Measurements from ENCODE around the gene SEMA6A.

Gene SEMA6A

DNA sequence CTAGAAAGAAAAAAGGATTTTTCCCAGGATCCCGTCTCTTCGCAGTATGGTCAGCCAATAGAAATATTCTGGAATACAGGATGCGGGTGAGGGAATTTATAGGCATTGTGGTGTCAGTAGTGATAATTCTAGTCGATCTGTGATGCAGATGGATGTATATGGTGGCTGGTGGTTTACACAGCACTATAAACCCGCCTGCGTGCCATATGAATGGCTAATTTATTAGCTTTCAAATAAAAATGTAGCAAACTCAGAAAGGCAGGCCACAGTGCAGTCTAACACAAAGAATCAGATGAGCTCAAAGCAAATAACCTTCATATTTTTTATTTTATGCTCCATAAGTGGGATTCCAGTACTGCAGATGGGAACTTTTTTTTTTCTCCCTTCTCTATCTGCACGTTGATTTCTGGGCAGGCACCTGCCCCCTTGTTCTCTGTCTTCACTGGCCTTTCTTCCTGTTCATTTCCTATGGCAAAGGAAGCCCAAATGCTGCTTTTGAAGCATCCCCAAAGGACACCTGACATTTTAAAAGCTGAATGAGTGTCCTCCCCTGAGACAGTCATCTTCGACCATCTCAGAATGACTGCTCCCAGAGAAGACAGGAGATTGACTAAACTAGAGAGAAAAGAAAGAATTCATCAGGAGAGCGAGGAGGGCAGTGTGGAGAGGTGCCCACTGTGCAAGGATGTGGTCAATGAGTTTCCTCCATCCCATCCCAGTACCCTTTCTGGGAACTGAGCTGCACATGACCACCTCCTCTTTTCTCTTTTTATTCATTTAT, 52.1 kb downstream of the SEMA6A start:
- no peak for FAIRE-seq

DNA sequence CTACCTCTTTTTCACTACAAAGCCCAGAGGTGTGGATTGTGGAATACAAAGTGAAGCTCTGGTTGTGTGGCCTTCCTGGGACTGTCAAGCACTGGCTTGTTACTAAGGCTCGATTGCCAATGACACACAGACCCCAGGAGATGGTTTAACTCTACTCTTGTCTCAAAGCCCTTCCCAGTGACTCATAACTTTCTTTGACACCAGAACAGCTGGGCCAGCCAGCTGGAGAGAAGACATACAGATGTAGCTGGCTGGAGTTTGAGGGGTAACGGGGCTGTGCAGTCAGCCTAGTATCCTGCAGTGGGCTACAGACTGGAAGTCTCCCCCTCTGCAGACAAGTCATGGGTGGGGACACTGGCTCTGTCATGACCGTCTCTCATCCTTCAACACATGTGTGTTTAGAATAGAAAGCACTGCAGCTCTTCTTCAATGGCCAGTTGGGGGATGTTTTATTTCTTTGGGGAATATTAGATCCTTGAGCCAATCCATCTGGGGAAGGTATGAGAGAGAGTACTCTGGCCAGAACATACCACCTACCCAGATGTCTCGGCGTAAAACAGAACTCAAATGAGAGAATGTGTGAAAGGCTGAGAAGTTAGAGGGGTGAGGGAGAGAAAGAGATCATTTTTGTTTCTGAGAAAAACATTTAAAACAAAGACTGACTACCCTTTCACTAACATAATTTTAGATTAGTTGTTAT, 53.3 kb downstream of the SEMA6A start:
- no peak for FAIRE-seq

DNA sequence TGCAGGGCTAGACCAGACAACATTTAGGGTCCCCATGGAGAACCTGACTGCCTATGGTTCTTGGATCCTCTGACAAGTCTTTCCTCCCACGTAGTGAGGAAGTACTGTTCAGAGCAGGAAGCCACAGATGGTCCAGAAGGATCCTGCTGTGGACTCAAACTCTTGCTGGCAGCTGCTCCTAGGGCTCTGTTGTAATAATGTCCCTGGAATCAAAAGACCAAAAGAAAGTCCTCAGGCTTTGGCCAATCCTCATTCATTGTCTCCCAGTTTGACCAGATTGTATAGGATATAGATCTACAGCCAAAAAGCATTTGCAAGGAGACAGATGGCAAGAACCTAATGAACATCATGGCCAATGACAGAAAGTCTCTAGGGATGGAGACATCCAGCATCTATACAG, 53.9 kb downstream of the SEMA6A start:
- no peak for FAIRE-seq

DNA sequence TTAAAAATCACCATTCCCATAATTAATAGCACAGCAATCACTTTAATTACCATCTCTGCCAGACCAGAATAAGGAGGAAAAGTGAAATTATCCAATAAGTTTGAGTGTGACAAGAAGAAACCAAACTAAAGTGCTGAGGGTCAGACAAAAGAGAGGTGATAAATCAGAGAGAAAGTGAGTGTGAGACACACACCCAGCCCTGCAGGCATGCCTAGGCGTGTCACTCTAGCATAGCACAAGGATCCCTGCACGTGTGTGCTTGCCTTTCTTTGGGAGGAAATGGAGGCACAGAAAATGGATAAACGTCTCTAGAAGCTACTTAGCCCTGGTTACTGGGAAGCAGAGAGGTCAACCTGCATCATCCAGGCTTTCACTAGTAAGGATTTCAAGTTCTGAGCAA, 56.2 kb downstream of the SEMA6A start:
- no peak for FAIRE-seq

DNA sequence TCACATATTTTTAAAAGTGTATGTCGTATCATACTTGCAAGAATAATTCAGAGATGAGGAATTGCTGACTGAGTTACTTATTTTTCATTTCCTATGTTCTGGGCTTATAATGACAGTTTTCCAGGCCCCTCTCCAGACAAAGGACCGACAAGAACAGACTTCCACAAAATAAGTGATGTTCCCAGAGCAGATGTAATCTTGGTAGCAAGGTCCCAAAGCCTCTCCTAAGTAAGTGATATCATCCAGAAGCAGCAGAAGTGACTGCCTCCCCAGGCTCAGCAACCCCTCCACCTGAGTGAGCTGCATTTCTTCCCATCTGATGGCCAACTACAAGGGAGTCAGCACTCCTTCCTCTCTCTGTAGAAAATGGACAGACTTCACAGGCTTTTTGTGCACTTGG, 57.1 kb downstream of the SEMA6A start:
- FAIRE-seq, result no peak

DNA sequence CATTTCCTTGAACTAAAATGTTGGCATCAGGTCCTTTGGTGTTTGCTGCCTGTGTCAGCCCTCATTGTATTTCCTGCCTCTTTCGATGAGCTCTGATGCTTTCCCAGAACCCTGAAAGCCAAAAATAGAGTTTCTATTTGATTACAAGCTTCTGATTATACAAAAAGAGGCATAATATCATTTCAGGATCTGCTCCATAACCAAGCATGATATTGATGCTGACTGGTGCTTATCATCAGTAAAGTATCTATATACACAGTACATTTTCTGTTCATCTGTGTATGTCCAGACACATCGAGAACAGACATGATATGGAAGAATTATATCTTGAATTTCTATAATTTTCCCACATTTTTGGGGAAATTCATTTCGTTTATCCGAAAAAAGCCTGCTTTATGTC, 58.6 kb downstream of the SEMA6A start:
- no peak for FAIRE-seq

DNA sequence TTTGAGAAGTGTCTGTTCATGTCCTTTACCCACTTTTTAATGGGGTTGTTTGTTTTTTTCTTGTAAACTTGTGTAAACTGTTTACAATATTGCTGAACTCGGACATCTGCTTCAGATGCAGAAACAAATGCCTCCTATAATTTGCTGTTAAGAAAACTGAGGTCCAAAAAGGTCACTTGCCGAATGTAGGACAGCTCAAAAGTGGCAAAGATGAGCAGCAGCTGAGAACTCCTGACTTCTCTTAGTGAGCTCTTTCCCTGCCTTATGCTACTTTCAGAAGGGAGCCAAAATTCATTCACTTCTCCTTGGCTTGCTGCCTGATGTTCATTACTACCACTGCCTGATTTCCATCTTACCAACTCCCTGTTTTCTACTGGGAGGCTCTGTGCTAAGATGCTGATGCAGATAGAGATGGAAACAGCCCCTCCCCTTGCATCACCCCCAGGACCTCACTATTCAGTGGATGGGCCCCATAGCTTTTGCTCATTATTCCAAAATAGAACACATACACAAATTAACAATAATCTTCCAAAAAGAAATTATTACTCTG, 60.1 kb downstream of the SEMA6A start:
- FAIRE-seq, result no peak

DNA sequence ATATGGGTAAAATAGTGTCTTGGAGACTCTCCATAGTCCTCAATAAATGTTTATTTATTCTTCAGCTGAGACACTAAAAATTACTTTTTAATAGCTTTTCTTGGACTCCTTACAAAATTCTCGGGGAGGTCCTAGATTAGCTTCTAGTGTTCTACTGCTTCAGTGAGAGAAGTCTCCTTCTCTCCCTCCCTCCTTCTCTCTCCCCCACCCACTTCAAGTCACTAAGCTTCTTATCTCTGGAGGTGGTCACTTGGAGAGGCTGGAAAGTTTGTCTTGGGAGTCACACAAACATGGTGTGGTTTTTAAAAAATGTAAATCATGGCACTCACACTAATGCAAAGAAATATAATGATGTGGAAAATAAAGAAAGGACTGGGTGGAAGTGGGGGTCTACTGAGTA, 64.1 kb downstream of the SEMA6A start:
- FAIRE-seq, result no peak

DNA sequence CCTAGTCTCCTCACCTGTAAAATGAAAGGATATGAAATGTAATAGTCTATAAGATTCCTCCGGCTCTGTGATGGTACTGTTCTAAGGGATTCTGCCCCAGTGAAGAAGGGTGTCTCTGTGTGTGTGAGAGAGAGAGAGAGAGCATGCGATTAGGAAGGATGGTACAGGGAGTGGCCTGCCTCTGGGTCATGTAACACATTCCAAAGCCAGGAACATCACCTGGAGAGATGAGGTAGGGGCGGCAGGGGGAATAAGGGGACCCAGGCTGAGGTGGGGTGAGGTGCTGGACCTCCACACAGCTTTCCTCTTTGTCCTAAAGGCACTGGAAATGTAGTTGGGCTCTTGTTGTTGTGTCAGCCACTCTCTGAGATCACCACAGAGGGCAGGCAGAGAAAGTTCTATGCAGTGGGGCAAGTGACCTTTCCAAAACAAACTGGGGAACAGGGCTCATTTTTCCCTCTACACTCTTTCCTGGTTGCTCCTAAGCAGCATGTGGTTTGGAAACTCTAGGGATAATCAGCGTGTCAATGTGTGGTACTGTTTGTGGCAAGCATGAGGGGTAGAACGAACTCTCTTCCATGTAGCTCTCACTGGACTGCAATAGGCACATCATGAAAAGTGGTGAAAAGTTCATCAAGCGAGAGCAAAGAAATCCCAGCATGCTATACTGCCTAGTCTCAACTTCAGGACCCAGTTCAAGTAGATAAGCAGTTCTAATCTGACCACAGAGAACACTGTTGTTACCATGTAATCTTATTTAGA, 65.0 kb downstream of the SEMA6A start:
- FAIRE-seq, result no peak

DNA sequence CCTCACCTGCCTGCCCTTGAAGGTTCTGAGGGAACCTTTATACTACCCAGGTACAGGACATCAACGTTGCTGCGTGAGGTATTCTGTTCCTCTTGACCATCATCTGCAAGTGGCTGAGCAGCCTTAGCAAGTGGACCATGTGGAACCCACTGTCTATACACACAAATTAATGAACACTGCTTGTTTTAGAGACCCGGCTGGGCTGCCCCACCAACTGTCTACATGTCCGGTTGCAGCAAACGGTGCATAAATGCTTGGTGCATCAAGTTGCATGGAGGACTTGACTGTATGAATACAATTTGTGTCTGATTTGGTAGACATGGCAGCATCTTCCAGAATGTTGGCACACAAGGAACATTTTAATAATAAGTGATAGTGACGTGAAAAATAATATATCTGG, 65.8 kb downstream of the SEMA6A start:
- FAIRE-seq, result no peak

DNA sequence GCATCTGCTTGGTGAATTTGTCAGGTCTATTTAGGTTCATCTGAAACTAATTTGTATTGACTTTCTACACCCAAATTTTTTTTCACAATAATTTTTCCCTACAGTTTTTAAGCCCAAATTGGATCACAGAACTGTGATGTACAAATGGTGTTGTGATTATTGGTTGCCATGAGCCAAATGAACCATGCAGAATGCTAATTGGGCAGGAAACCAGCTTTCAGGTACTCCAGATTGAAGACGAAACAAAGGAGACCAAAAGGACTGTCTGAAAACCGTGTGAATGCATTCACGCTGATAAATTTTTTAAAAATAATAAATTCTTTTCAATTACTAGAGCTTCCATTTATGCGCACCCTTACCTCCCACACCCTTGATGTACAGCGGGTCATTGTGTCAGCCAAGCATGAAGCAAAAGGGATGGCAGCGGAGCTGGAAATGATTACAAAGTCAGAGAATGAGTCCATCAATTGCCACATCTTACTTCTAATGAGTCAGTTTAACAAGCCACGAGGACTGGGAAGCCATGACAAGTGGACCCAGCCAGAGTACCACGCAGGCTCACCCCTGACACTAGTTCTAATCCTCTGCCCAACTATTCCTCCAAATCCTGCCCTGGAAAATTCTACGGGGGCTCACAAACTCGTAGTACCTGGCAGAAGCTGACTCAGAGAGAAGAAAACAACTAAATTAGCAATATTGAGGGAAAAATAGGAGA, 66.5 kb downstream of the SEMA6A start:
- peak; percentile 97 for FAIRE-seq

DNA sequence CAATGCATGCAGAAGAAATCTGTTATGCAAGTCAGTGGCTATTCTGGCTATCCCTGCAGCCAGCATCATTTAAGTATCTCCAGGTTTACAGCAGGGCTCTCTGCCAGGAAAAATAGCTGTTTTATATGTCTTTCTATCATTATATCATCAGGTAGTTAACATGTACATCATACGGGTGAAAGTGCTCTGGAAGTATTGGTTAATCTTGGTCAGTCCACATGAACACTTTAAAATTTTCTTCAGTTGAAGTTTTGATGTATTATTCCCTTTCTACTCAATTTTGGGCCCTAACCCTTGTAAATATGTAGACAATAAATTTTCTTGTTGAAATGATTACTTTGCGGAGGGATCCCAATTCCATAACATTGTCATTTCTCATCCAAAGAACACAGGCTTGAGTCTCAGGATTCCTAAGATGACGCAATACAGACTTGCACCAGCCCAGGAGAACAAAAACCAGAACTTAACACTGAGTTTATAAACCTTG, 67.5 kb downstream of the SEMA6A start:
- no peak for FAIRE-seq

DNA sequence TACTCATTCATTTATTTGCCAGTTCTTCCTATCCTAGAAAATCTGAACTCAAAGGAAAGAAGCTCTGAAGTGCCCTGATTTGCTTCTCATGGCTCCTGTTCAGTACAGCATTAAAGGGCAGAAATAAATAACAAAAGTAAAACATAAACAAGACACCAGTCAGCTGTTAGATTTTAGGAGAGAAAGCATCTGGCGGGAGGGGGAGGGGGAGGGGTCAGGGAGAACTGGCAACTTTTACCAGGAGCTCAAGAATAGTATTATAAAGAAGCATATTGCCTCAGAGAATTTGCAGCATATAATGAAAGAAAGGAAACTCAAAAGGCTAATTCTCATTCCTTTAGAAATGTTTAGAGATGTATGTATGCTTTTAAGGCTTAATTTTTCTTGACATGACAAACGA, 68.1 kb downstream of the SEMA6A start:
- FAIRE-seq, result no peak

DNA sequence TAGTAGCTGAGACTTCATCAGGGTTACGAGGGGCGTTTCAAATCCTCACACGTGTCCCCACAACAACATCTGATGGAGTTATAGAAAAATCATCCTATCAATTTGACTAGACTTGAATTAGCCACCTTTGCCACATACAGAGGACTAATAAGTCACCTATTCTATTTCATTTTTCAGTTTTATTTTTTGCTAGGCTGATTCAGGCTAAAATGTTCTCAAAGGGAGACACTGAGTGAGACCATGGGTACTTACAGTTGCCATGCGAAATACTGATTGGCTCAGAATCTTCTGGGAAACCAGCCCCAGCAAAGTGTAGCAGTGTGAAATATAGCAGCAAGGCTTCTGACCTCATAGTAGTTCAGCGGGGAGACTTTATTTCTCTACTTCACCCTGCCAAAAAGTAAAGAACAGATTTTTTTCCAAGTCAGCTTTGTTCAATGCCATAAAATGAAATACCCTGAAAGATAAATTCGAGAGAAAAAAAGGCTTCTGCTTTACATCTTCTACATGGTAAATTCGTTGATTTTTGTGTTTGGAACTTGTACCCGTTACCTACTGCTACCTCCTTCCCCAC, 69.9 kb downstream of the SEMA6A start:
- no peak for FAIRE-seq

DNA sequence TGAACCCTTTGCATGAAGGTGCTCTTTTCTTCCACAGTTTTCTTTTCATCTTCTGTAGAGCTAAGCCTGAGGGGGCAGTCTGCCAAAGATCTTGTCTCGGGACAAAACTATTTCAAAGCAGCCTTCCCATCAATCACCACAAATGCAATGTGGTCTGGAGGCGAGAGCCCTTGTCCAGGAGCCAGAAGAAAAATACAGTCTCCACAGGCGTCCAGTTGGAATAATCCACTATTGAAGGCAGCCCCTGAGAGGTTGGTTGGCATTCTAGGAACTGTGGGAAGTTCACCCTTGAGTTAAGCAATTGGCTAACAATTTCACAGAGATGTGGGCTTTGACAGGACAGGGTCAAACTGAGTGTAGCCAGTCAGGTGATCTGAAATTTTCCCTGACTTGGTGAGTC, 72.0 kb downstream of the SEMA6A start:
- no peak for FAIRE-seq

DNA sequence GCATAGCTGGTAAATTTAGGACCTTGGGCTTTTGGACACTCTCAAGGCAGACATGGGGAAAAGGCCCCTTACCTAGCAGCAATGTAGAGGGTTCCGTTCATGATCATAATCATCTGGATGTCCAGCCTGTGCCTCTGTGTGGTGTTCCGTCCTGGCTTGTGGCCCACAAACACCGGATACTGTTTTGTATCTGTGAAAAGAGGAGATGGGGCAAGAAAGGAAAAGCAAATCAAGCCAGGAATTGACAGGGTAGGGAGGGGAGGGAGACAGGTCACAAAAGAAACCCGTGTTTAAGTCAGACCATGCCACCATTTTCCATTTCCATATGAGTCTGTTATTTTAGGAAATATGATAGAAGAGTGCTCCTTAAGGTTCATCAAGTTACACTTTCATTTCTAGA, 72.5 kb downstream of the SEMA6A start:
- no peak for FAIRE-seq

DNA sequence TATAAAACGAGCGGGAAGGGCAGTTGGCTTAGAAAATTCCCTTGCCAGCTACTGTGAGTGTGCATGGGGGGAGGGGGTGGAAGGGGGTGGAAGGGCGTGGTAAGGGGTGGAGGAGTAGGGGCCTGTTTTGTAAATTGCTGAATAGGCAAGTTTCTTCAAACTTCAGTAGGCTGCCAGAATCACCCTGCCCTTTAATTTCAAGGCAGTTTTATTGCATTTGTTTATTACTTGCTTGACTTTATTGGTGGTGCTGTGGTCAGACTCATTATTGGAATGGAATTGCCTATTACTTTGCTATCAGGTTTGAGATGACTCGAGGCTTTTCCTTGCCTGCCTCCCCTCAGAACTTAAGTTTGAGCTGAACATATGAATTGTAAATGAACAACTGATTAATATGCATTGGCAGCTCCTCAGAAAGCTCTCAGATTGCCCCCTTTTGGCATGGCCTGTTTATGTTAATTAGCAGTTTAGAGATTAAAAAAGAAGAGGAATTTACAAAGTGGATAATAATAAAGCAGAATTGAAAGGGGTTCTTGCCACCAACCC, 76.0 kb downstream of the SEMA6A start:
- FAIRE-seq, result no peak

DNA sequence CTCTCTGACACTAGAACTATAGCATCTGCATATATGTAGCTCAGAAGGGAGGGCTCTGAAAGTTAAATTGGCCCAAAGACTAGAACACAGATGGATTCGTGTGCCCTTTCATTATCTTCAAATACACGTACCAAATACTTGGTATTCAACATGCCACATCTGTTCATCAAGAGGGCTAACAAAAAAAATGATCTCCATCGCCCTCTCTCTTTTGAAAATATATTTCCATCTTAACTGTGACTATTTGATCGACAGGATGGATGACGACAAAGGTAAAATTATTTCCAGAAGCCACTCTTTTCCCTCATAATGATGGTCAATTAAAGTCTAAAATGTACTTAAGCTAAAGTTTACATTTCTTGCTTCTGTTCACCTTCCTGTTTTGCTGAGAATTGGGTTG, 77.0 kb downstream of the SEMA6A start:
- no peak for FAIRE-seq

DNA sequence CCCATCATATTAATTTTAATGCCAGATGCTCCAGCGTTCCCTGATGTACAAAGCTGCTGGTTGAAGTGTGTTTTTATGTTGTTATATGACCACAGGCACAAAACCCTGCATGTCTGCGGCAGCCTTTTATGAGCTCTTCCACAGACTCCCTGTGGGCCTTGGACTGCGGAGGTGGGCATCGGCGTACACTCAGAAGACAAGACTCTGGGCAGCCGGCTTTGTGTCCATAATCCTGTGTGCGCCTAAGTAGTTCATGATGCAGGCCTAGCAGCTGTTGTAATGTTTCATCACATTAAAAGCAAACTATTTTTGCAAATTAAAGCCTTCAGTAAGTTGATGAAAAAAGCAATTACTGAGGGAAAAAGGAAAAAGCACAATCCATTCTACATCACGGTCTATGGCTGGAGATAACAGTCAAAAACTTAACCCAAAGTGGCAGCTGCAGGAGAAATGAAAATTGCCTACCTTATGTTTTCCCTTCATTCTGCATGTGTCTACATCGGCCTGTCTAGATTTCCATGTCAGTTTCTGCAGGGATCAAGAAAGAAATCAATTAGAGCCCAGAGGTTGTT, 78.8 kb downstream of the SEMA6A start:
- no peak for FAIRE-seq

DNA sequence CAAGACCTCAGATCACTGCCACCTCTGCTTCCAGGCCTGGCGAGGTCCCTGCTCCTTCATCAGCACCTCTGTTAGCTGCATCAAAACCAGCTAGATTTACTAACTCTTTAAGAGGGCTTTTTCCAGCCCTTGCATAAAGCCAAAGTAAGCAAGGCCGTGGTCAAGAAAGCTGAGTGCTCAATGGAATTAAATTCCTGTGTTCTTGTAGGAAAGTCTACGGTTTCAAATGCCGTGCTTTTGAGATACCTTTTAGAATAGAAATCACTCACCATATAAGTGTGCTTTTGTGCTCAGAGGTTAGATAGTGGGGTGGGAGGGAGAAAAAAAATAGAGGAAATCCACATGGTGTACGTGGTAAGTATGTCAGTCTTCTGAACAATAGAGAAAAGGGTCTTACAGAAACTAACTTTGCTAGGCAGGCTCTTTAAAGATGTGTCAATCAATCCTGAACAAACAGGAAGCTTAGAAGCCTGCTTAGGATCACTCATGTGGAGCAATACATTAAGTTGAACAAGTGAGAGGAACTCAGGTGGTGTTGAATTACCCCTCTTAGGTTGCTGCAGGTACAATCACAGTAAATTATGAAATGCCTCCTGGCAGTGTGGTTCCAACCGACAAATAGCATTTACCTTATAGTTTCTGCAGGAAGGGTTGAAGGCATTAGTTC, 79.7 kb downstream of the SEMA6A start:
- FAIRE-seq, result no peak

DNA sequence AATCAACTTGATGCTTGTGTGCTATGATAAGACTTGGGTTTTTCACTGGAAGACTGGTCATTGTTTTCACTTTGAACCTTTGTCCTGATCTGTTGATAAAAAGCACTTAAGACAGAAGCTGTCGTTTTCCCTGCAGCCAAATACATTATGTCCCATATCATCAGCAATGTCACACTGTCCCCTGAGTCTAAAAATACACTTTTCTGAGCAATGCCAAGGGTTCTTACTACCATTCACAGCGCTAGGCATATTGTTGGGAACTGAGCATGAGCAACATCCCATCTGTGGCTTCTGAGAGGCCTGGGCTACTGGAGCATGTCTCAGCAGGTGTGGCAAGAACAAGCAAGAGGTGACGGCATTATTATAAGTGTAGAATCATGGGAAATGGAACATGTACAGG, 81.8 kb downstream of the SEMA6A start:
- no peak for FAIRE-seq

Measured in islet of Langerhans (tissue), 1 donor.